Keratinocyte (primary cell): ENCODE measurements around the gene EGLN3. TPM values are rescaled to one million over a fixed set of nuclear protein-coding genes. Genes with fewer than 3 reads are reported as not detected.

Source experiments
- DNase-seq: peaks from one replicate; pipeline ENCODE4 v3.0.0-alpha.2; 2011; ENCODE audit warnings: low read depth, missing footprints, low spot score
- FAIRE-seq: peaks from 2 replicates; lab custom pipeline; 2011; peaks lifted over from hg19 to GRCh38; lab: Jason Lieb, UNC
- H2AFZ ChIP-seq: 2 replicates; pipeline ENCODE4 v1.6.0; 2012; ENCODE audit warnings: low read length, control low read depth, inconsistent platforms; ENCODE audit not compliant: control insufficient read depth
- H3K27ac ChIP-seq: 2 replicates; pipeline ENCODE4 v1.5.1; 2011; ENCODE audit warnings: low read length; ENCODE audit not compliant: control insufficient read depth, insufficient read depth
- H3K27me3 ChIP-seq: 3 replicates; pipeline ENCODE4 v1.6.0; 2011; ENCODE audit warnings: low read length; ENCODE audit not compliant: control insufficient read depth, insufficient read depth; ENCODE audit errors: extremely low read depth
- H3K36me3 ChIP-seq, 2 experiments: 2 replicates in 1 of 2; 3 replicates in 1 of 2; pipeline ENCODE4 v1.5.1; 2011; ENCODE audit warnings: low read length in 2 of 2, mild to moderate bottlenecking in 1 of 2; ENCODE audit not compliant: control insufficient read depth in 2 of 2, insufficient read depth in 2 of 2; ENCODE audit errors: extremely low read depth in 1 of 2
- H3K4me1 ChIP-seq: 3 replicates; pipeline ENCODE4 v1.5.1; 2011; ENCODE audit warnings: low read length; ENCODE audit not compliant: control insufficient read depth, insufficient read depth; ENCODE audit errors: extremely low read depth
- H3K4me2 ChIP-seq: 3 replicates; pipeline ENCODE4 v1.6.0; 2011; ENCODE audit warnings: low read depth, low read length; ENCODE audit not compliant: control insufficient read depth, insufficient read depth; ENCODE audit errors: extremely low read depth
- H3K4me3 ChIP-seq, 3 experiments: fragments of 200-600 bp in 1 of 3; sonication (generic) in 1 of 3; 2 replicates in 2 of 3; 3 replicates in 1 of 3; pipeline ENCODE4 v1.5.1; 2011 to 2016; ENCODE audit warnings: low read length in 3 of 3, mild to moderate bottlenecking in 3 of 3, control low read depth in 2 of 3, inconsistent platforms in 1 of 3, low read depth in 1 of 3, mixed read lengths in 1 of 3, mixed run types in 1 of 3, moderate library complexity in 1 of 3; ENCODE audit not compliant: control insufficient read depth in 2 of 3, insufficient read depth in 2 of 3; ENCODE audit errors: extremely low read depth in 1 of 3
- H3K79me2 ChIP-seq: 2 replicates; pipeline ENCODE4 v1.6.0; 2012; ENCODE audit warnings: low read length; ENCODE audit not compliant: control insufficient read depth, insufficient read depth
- H3K9ac ChIP-seq: 3 replicates; pipeline ENCODE4 v1.6.0; 2011; ENCODE audit warnings: low read length; ENCODE audit not compliant: control insufficient read depth, insufficient read depth; ENCODE audit errors: extremely low read depth
- H3K9me1 ChIP-seq: 3 replicates; pipeline ENCODE4 v1.6.0; 2011; ENCODE audit warnings: low read length; ENCODE audit not compliant: control insufficient read depth, insufficient read depth; ENCODE audit errors: extremely low read depth
- H3K9me3 ChIP-seq: 2 replicates; pipeline ENCODE4 v1.5.1; 2012; ENCODE audit warnings: low read depth, low read length; ENCODE audit not compliant: control insufficient read depth
- H4K20me1 ChIP-seq: 3 replicates; pipeline ENCODE4 v1.6.0; 2011; ENCODE audit warnings: low read length; ENCODE audit not compliant: control insufficient read depth, insufficient read depth; ENCODE audit errors: extremely low read depth
- EZH2 ChIP-seq: IDR thresholded peaks from one replicate; pipeline ENCODE4 v1.6.1; 2012; ENCODE audit warnings: inconsistent platforms, mild to moderate bottlenecking, low read length, moderate library complexity
- dilution Hi-C: fragments of 300-500 bp; cut with MboI; formaldehyde crosslinking; loops from one replicate; pipeline ENCODE4 v1.7.0; 2020; ENCODE audit warnings: low sequenced_read_pairs; ENCODE audit not compliant: extremely low pct_ligation_motif_present
- polyA plus RNA-seq, 5 experiments: library from polyadenylated mRNA; depleted of rRNA in 3 of 5; stranded (reverse) in 3 of 5; stranded (forward) in 1 of 5; unstranded in 1 of 5; fragments of >200 nt; gene quantifications; 1 replicate in 1 of 5; 2 replicates in 3 of 5; 3 replicates in 1 of 5; pipeline versions ENCODE4 v1.2.1 to v1.2.3, GENCODE V29; 2011 to 2012; ENCODE audit warnings: missing spikeins in 2 of 5, low read depth in 1 of 5, low replicate concordance in 1 of 5
- TF ChIP-seq, protein P1 (sequence below), 3 experiments: IDR thresholded peaks in 1 of 3; conservative IDR thresholded peaks in 1 of 3; optimal IDR thresholded peaks in 1 of 3; 2 replicates in 2 of 3; 3 replicates in 1 of 3; pipeline versions ENCODE3 to v1.5.1; 2011; ENCODE audit warnings: low read length in 3 of 3, mild to moderate bottlenecking in 3 of 3, moderate library complexity in 2 of 3, control low read depth in 1 of 3, inconsistent platforms in 1 of 3; ENCODE audit not compliant: insufficient read depth in 2 of 3; ENCODE audit errors: extremely low read depth in 1 of 3

Gene EGLN3
- polyA plus RNA-seq, 1 donor (not counting 4 experiments of a cell fraction or from before 2014, with no cell fraction given) = 9.3 TPM

GRCh38 chr14:33956640-33957039 is 5.8 kb upstream of the EGLN3 start:
- no peaks in the 10 kb centered on the region for H3K9me3 ChIP-seq
- no peak overlapping the region for H3K4me3 ChIP-seq
- no peaks in the 10 kb centered on the region for H3K9me1 ChIP-seq
- no peaks in the 10 kb centered on the region for H3K79me2 ChIP-seq
- FAIRE-seq = no peak
- H3K9ac ChIP-seq = no peak overlapping the region
- no peak for TF ChIP-seq EZH2
- TF ChIP-seq, protein P1, sequence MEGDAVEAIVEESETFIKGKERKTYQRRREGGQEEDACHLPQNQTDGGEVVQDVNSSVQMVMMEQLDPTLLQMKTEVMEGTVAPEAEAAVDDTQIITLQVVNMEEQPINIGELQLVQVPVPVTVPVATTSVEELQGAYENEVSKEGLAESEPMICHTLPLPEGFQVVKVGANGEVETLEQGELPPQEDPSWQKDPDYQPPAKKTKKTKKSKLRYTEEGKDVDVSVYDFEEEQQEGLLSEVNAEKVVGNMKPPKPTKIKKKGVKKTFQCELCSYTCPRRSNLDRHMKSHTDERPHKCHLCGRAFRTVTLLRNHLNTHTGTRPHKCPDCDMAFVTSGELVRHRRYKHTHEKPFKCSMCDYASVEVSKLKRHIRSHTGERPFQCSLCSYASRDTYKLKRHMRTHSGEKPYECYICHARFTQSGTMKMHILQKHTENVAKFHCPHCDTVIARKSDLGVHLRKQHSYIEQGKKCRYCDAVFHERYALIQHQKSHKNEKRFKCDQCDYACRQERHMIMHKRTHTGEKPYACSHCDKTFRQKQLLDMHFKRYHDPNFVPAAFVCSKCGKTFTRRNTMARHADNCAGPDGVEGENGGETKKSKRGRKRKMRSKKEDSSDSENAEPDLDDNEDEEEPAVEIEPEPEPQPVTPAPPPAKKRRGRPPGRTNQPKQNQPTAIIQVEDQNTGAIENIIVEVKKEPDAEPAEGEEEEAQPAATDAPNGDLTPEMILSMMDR (optimal IDR thresholded peaks at IDR 0.05 in 1 of 3, IDR thresholded peaks at IDR 0.05 in 1 of 3, conservative IDR thresholded peaks at IDR 0.05 in 1 of 3; ENCODE audit: extremely low read depth in 1 of 3, insufficient read depth in 2 of 3, low read length in 3 of 3) = no peak
- no peaks in the 10 kb centered on the region for H4K20me1 ChIP-seq
- no peak for DNase-seq
- no peaks in the 10 kb centered on the region for H3K36me3 ChIP-seq
- dilution Hi-C loops = no loop called here
- no peak overlapping the region for H2AFZ ChIP-seq
- H3K4me1 ChIP-seq = no peaks in the 10 kb centered on the region
- H3K4me2 ChIP-seq = no peak overlapping the region
- H3K27me3 ChIP-seq = no peaks in the 10 kb centered on the region
- no peak overlapping the region for H3K27ac ChIP-seq

DNA sequence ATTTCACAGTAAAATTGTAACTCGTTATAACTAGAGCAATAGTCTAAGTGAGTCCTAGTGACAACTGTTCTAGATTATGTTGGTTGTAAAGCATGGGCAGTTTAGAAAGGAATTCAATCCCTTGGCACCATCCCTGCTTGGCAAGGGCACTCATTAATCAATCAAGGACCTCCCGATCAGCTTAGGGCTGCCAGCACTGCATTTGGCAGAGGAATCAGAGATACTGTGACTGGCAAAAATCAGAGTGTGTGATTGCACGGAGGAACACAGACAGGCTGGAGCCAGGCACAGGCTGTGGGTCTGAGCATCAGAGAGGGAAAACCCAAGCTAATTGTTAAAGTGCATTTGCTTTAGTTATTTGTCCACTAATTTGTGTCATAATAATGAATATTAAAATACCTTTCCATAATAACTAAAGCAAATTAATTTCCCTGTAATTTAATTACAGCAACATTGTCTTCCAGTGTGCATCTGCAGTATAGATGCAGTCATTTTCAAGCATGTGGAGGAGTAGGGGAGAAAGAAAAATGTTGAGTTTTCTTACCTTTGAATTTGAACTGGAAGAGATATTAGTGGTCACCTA is 3.2 kb upstream of the EGLN3 start:
- H3K27me3 ChIP-seq = peaks cover 19% of the 10 kb centered on the region
- no peak overlapping the region for H3K4me3 ChIP-seq
- H3K9ac ChIP-seq = no peak overlapping the region
- DNase-seq (no peak), FAIRE-seq (no peak)
- dilution Hi-C loops = no loop called here
- peaks cover 18% of the 10 kb centered on the region for H3K4me1 ChIP-seq
- H4K20me1 ChIP-seq = no peaks in the 10 kb centered on the region
- no peaks in the 10 kb centered on the region for H3K36me3 ChIP-seq
- H3K9me1 ChIP-seq = no peaks in the 10 kb centered on the region
- TF ChIP-seq, protein P1 (optimal IDR thresholded peaks at IDR 0.05 in 1 of 3, IDR thresholded peaks at IDR 0.05 in 1 of 3, conservative IDR thresholded peaks at IDR 0.05 in 1 of 3; ENCODE audit: extremely low read depth in 1 of 3, insufficient read depth in 2 of 3, low read length in 3 of 3) = no peak
- TF ChIP-seq EZH2 = no peak
- no peak overlapping the region for H3K27ac ChIP-seq
- H3K4me2 ChIP-seq = no peak overlapping the region
- no peak overlapping the region for H2AFZ ChIP-seq
- H3K9me3 ChIP-seq = no peaks in the 10 kb centered on the region
- no peaks in the 10 kb centered on the region for H3K79me2 ChIP-seq
